ENCODE results near the gene RFTN1. TPM values are rescaled to one million over a fixed set of nuclear protein-coding genes. Genes with fewer than 3 reads are reported as not detected.

RFTN1 gene
- total and polyA plus RNA-seq, 9 of the 15 experiments (the other 6 are each of a cell fraction or from before 2014, with no cell fraction given): 0.08 to 0.51 (median 0.11) TPM; not detected in 6

- H3K4me3 ChIP-seq: no peak overlapping the region
- WGBS (ENCODE audit: insufficient coverage, low coverage, missing lambda C conversion rate): 76% methylated on average over 3 of the region's 3 CpGs
- H3K4me2 ChIP-seq (ENCODE audit: insufficient read depth, low read length): no peak overlapping the region
- no peaks in the 10 kb centered on the region for H3K79me2 ChIP-seq (ENCODE audit: control insufficient read depth, insufficient read depth, low read length)
- no peak overlapping the region for H3K9ac ChIP-seq (ENCODE audit: insufficient read depth in 1 of 2, low read depth in 2 of 2, low read length in 2 of 2)
- H2AFZ ChIP-seq (ENCODE audit: low read depth, low read length): no peak overlapping the region
- CTCF ChIA-PET (ENCODE audit: low intra/inter-chr PET ratio): no interaction called here
- intact Hi-C loops (cut with micrococcal nuclease) (no loop called here), in situ Hi-C loops (cut with MboI) (no loop called here)
- H3K9me1 ChIP-seq (ENCODE audit: control insufficient read depth, insufficient read depth, low read length): no peaks in the 10 kb centered on the region
- H3K36me3 ChIP-seq (ENCODE audit: control insufficient read depth, insufficient read depth, low read length): peaks cover 6% of the 10 kb centered on the region; the same call in 1 of the 3 replicates
- no peak overlapping the region for H3K27ac ChIP-seq (ENCODE audit: extremely low read depth, low read depth, low read length)
- H3K27me3 ChIP-seq (ENCODE audit: control insufficient read depth in 2 of 2, insufficient read depth in 2 of 2, low read length in 2 of 2): no peaks in the 10 kb centered on the region
- H4K20me1 ChIP-seq (replicated peaks; ENCODE audit: control insufficient read depth, insufficient read depth, low read length): no peaks in the 10 kb centered on the region
- H3K9me3 ChIP-seq (replicated peaks; ENCODE audit: control insufficient read depth, insufficient read depth, low read depth, low read length): no peaks in the 10 kb centered on the region
- POLR2A ChIA-PET: no interaction called here
- TF ChIP-seq RBM22 (IDR thresholded peaks at IDR 0.05; ENCODE audit: low read depth, low read length, poor library complexity, severe bottlenecking) (no peak), HIVEP1 (CRISPR knock-in tag; IDR thresholded peaks at IDR 0.05) (no peak), GTF2B (IDR thresholded peaks at IDR 0.05; ENCODE audit: extremely low read depth, insufficient read length) (no peak), FOXA3 (CRISPR knock-in tag; conservative IDR thresholded peaks at IDR 0.05 in 1 of 2, IDR thresholded peaks at IDR 0.05 in 1 of 2) (no peak), ZNF436 (CRISPR knock-in tag; IDR thresholded peaks at IDR 0.05) (no peak), DDX20 (tag; IDR thresholded peaks at IDR 0.05; ENCODE audit: low read depth) (no peak), RFX1 (IDR thresholded peaks at IDR 0.05) (no peak), CREM (IDR thresholded peaks at IDR 0.05; ENCODE audit: low read depth) (no peak), BRCA1 (IDR thresholded peaks at IDR 0.05) (no peak), BRCA1 (CRISPR knock-in tag; IDR thresholded peaks at IDR 0.05) (no peak), TCF7 (IDR thresholded peaks at IDR 0.05; ENCODE audit: borderline replicate concordance) (no peak), GMEB1 (CRISPR knock-in tag; IDR thresholded peaks at IDR 0.05) (no peak), IRF9 (tag; IDR thresholded peaks at IDR 0.05) (no peak), BCLAF1 (IDR thresholded peaks at IDR 0.05; ENCODE audit: borderline replicate concordance in 1 of 2, control insufficient read depth in 1 of 2, low read depth in 2 of 2, low read length in 1 of 2) (no peak)
- FAIRE-seq: no peak
- BruUV-seq (replicated peaks): no TSS peak
- no peak for ATAC-seq
- DNase-seq (ENCODE audit: extremely low read depth in 1 of 4, low spot score in 3 of 4): no peak
- H3K4me1 ChIP-seq (replicated peaks in 1 of 2; ENCODE audit: control insufficient read depth in 2 of 2, insufficient read depth in 2 of 2, low read length in 2 of 2): 0 out of 5 replicates have a peak, but pooled peaks cover 0 to 5% of the 10 kb centered on the region in 2 experiments
These were observed 159.2 kb downstream of the RFTN1 start for GRCh38 chr3:16354291-16354690.
